ENCODE data around the gene SLC6A12. TPM values are rescaled to one million over a fixed set of nuclear protein-coding genes. Genes with fewer than 3 reads are reported as not detected.

SLC6A12 gene
- total RNA-seq (under 1 TPM; 0.30 to 0.90 (median 0.58) TPM), polyA plus RNA-seq (under 1 TPM; 0.07 to 0.30 (median 0.07) TPM)
- long read RNA-seq, donor 1: 0 reads
- long read RNA-seq, donor 2: 0 reads

DNA sequence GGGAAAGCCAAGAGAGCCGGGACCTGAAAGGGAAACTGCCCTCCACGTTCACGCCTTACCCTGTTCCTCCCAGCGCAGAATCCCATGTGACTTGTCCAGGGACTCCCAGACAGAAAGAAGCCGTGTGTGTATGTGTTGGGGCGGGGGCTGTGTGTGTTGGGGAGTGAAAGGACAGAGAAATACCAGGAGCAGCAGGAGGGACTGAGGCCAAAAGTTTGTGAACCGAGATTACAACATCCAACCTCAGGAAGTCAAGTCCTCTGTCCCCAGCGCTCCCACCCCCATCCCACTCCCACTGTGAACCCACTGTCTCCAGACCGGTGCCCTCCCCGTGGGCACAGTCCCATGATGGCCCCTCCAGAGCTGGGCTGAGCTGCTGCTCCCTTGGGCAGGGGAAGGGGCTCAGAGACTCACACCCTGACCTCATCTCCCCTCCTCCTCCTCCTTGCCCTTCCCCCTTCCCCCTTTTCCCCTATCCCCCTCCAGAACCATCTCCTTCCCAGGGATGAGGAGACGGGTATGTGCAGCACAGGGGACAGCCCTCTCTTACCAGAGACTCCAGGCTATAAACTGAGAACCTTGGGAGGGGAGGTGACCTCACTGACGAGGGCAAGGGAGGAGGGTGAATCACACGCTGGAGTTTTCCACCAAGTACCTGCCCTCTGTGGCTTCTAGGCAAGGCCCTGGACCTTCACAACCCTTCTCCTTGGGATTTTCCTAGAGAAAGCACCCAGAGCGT is at the start of gene SLC6A12:
Gene SLC6A12 (minus strand): TSS at position 155 of the 739 bp plus-strand sequence. CDS start 4,171 bp downstream, outside the sequence.
- Histone ChIP-seq H3K4me1 (no peaks in the 10 kb centered on the region), H3K27ac (no peak within 1 kb of the TSS), H3K27me3 (ENCODE audit: insufficient read depth in 3 of 3, low read length in 2 of 3) (peaks cover 0 to 5% (median 0%) of the 10 kb centered on the region in 3 donors), H3K4me3 (no peak within 1 kb of the TSS), H3K9me3 (no peaks in the 10 kb centered on the region), H3K36me3 (ENCODE audit: insufficient read depth in 1 of 2, low read depth in 1 of 2) (no peaks in the 10 kb centered on the region)
- WGBS, 3 donors: 33 to 41% (median 39%) methylated on average over 12 to 14 of the region's 14 CpGs
- ATAC-seq: peak in 1 of 4 donors; percentile 56
- intact Hi-C loops (cut with DNase I): no loop called here
- TF ChIP-seq, protein P1, sequence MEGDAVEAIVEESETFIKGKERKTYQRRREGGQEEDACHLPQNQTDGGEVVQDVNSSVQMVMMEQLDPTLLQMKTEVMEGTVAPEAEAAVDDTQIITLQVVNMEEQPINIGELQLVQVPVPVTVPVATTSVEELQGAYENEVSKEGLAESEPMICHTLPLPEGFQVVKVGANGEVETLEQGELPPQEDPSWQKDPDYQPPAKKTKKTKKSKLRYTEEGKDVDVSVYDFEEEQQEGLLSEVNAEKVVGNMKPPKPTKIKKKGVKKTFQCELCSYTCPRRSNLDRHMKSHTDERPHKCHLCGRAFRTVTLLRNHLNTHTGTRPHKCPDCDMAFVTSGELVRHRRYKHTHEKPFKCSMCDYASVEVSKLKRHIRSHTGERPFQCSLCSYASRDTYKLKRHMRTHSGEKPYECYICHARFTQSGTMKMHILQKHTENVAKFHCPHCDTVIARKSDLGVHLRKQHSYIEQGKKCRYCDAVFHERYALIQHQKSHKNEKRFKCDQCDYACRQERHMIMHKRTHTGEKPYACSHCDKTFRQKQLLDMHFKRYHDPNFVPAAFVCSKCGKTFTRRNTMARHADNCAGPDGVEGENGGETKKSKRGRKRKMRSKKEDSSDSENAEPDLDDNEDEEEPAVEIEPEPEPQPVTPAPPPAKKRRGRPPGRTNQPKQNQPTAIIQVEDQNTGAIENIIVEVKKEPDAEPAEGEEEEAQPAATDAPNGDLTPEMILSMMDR (IDR thresholded peaks at IDR 0.05): no peak
- no peak for DNase-seq

DNA sequence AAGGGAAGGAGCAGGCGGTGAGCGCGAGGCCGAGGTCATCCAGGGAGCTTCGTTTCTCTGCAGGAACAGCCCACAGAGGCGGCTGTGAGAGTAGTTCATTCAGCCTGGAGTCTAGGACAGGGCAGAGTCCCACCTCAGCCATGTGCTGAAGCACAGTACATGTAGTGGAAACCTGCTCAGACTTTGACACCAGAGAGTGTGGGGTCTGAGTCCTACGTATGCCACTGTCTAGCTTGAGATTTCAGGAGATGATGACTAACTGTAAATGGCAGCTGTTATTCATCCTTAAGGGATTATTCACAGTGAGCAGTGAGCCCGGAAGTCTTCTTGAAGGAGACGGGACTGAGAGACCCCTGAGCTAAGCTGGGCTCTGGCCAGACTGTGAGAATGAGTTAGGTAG is 49.6 kb upstream of the SLC6A12 start:
- H3K27ac ChIP-seq: no peak overlapping the region
- WGBS, 3 donors: 63 to 70% (median 65%) methylated on average over 9 of the region's 9 CpGs
- TF ChIP-seq, protein P1 (IDR thresholded peaks at IDR 0.05): no peak
- no peaks in the 10 kb centered on the region for H3K9me3 ChIP-seq
- peaks cover 0 to 1% (median 0%) of the 10 kb centered on the region in 3 donors for H3K27me3 ChIP-seq (ENCODE audit: insufficient read depth in 3 of 3, low read length in 2 of 3)
- H3K4me1 ChIP-seq: no peaks in the 10 kb centered on the region
- H3K4me3 ChIP-seq: no peak overlapping the region
- intact Hi-C loops (cut with DNase I): no loop called here
- DNase-seq (no peak), ATAC-seq (peak in 1 of 4 donors; percentile 24)
- H3K36me3 ChIP-seq (ENCODE audit: insufficient read depth in 1 of 2, low read depth in 1 of 2): no peaks in the 10 kb centered on the region

DNA sequence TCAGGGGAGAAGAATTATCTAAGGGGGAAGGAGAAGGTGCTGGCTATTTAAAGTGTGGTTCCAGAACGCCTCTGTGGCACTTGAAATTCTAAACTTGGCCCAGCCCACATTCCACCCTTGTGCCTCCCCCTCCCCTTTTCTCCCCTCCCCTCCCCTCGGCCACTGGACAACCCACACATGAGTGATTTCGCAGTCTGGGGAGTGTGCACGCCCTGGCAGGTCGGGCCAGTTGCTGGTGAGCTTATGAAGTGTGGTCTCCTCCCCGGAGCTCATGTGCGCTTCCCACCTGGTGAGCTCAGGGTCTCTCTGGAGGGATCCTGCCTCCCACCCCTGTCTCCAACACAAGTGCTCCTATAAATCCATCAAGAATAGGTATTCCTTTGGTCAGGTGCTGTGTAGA is 48.9 kb upstream of the SLC6A12 start, which contains the start of gene SLC6A13:
Gene SLC6A13 (minus strand): TSS at position 20 of the 400 bp plus-strand sequence. CDS start 2,784 bp downstream, outside the sequence.
- ATAC-seq: peak in 3 of 4 donors; percentile 56 to 65 (median 62)
- intact Hi-C loops (cut with DNase I): no loop called here
- H3K9me3 ChIP-seq: no peaks in the 10 kb centered on the region
- H3K36me3 ChIP-seq (ENCODE audit: insufficient read depth in 1 of 2, low read depth in 1 of 2): no peaks in the 10 kb centered on the region
- no peak for DNase-seq
- 17 to 20% (median 19%) methylated on average over 7 of the region's 7 CpGs for WGBS, 3 donors
- TF ChIP-seq, protein P1 (IDR thresholded peaks at IDR 0.05): no peak
- no peak within 1 kb of the TSS for H3K27ac ChIP-seq
- H3K27me3 ChIP-seq (ENCODE audit: insufficient read depth in 3 of 3, low read length in 2 of 3): peaks cover 0 to 3% (median under 1%) of the 10 kb centered on the region in 3 donors
- H3K4me3 ChIP-seq: no peak within 1 kb of the TSS
- H3K4me1 ChIP-seq: no peaks in the 10 kb centered on the region

DNA sequence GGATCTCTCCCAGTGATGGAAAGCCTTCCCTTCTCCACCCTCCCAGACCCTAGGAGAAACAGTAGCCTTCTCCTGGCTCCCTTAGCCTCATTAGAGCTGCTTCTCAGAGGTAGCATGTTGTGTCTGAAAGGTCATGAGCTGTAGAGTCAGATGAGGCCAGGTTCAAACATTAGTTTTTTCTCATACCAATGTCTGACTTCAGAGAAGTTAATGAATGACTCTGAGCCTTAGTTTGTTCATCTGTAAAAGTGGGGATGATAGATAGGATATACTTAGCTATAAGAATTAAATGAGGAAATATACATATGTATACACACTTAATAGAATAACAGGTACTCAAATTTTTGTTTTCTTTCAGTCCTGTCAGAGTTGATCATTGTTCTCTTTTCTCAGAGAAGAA is 48.2 kb upstream of the SLC6A12 start:
- Histone ChIP-seq H3K27me3 (ENCODE audit: insufficient read depth in 3 of 3, low read length in 2 of 3) (peaks cover 0 to 5% (median 3%) of the 10 kb centered on the region in 3 donors), H3K27ac (no peak overlapping the region)

More for the DNA sequence above, 48.2 kb upstream of the SLC6A12 start:
- ATAC-seq: no peak
- no peak for DNase-seq
- H3K9me3 ChIP-seq: no peaks in the 10 kb centered on the region
- no peaks in the 10 kb centered on the region for H3K4me1 ChIP-seq
- H3K4me3 ChIP-seq: no peak overlapping the region
- intact Hi-C loops (cut with DNase I): no loop called here
- TF ChIP-seq, protein P1 (IDR thresholded peaks at IDR 0.05): no peak
- H3K36me3 ChIP-seq (ENCODE audit: insufficient read depth in 1 of 2, low read depth in 1 of 2): no peaks in the 10 kb centered on the region
